ENCODE data around the gene SLC35F3. TPM values are rescaled to one million over a fixed set of nuclear protein-coding genes. Genes with fewer than 3 reads are reported as not detected.
A peak's percentile ranks its signal among the peaks of the same experiment; 100 is the strongest.

Gene SLC35F3
- total and polyA plus RNA-seq, 4 donors, result 3.5 to 13.5 (median 11.9) TPM

DNA sequence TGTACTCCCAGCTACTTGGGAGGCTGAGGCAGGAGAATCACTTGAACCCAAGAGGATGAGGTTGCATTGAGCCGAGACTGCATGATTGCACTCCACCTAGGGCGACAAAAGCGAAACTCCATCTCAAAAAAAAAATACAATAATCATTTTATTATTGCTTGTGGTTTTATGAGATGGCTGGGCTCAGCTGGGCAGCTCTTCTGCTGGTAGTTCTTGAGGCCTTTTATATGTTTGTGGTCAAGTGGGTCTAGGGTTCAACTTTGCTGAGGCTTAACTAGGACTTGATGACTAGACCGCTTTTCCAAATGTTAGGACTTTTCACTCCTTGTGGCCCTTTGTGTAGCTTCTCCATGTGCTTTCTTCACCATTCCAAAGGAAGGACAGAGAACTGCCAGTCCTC is 53.2 kb downstream of the SLC35F3 start:
- Histone ChIP-seq H3K9me3 (ENCODE audit: control insufficient read depth, insufficient read depth, low read length) (no peaks in the 10 kb centered on the region), H3K27ac (ENCODE audit: low read depth, low read length) (no peak overlapping the region), H3K27me3 (ENCODE audit: control insufficient read depth, insufficient read depth, low read length) (no peaks in the 10 kb centered on the region), H3K4me1 (ENCODE audit: control insufficient read depth, insufficient read depth, low read length) (no peaks in the 10 kb centered on the region), H3K36me3 (ENCODE audit: control insufficient read depth, insufficient read depth, low read length) (no peaks in the 10 kb centered on the region), H3K4me3 (ENCODE audit: low read depth, low read length) (no peak overlapping the region)
- WGBS (ENCODE audit: insufficient coverage), result 100% methylated on average over 1 of the region's 4 CpGs
- DNase-seq (ENCODE audit: low read depth in 4 of 6, low spot score in 6 of 6), result no peak

DNA sequence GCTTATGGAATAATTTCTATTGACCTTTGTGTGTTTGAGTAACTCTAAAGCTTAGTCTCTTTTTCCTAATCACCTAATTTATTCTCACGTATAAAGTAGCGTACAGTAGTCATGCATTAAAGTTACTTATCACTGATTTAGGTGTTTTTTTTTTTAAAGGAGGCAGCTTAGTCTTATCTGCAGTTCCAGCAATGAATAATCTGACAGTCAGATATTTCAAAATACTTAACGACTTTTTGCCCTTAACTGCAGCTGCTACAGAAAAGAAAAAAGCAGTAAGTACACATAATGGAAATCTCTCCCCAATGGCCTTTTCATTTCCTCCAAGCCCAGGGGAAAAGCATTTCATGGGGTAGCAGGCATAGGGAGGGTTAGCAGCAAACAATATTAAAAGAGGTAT is 54.6 kb downstream of the SLC35F3 start:
- H3K27ac ChIP-seq (ENCODE audit: low read depth, low read length), result no peak overlapping the region
- no CpG with 5 or more reads among the region's 3 CpGs for WGBS (ENCODE audit: insufficient coverage)
- peak in 1 of 6 donors; percentile 44 for DNase-seq (ENCODE audit: low read depth in 4 of 6, low spot score in 6 of 6)
- H3K9me3 ChIP-seq (ENCODE audit: control insufficient read depth, insufficient read depth, low read length), result no peaks in the 10 kb centered on the region
- no peak overlapping the region for H3K4me3 ChIP-seq (ENCODE audit: low read depth, low read length)
- H3K27me3 ChIP-seq (ENCODE audit: control insufficient read depth, insufficient read depth, low read length), result no peaks in the 10 kb centered on the region
- H3K4me1 ChIP-seq (ENCODE audit: control insufficient read depth, insufficient read depth, low read length), result no peaks in the 10 kb centered on the region
- H3K36me3 ChIP-seq (ENCODE audit: control insufficient read depth, insufficient read depth, low read length), result no peaks in the 10 kb centered on the region

DNA sequence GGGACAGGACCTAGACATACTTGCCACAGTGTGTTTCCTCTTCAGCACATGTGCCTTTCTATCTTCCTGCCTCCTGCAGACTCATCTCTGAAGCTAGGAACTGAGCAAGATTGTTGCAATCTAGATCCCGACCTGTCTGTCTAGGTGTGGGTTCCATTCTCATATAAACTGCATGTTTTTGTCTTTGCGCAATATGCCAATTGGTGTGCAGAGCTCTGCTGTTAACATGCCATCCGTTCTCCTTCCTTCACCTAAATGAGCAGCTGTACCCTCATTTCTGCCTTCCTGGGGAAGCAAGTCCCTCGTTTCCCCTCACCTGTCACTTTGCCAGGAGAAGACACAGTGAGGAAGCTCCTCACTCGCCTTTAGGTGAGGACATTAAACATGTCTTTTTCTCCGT is 55.5 kb downstream of the SLC35F3 start:
- H3K36me3 ChIP-seq (ENCODE audit: control insufficient read depth, insufficient read depth, low read length), result no peaks in the 10 kb centered on the region
- DNase-seq (ENCODE audit: low read depth in 4 of 6, low spot score in 6 of 6), result no peak
- WGBS (ENCODE audit: insufficient coverage), result 87% methylated on average over 3 of the region's 6 CpGs
- H3K27ac ChIP-seq (ENCODE audit: low read depth, low read length), result no peak overlapping the region
- H3K27me3 ChIP-seq (ENCODE audit: control insufficient read depth, insufficient read depth, low read length), result no peaks in the 10 kb centered on the region
- H3K9me3 ChIP-seq (ENCODE audit: control insufficient read depth, insufficient read depth, low read length), result no peaks in the 10 kb centered on the region
- no peaks in the 10 kb centered on the region for H3K4me1 ChIP-seq (ENCODE audit: control insufficient read depth, insufficient read depth, low read length)
- no peak overlapping the region for H3K4me3 ChIP-seq (ENCODE audit: low read depth, low read length)

DNA sequence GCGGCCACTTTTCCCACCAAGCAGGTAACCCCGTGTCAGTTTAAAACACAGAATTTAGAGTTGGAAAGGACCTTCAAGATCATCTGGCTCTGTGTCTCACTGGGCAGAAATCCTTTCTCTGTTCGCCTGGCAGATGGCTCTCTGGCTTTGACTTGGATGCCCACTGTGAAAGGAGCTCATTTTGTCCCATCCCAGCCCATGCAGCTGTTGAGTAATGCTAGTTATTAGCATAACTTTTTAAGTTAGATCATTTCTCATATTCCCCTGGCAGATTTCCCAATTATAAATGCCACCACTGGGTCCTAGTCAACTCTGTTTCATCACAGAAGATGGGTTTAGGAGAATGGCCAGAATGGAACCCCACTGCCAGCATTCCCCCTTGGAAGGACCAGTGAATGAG is 55.9 kb downstream of the SLC35F3 start:
- H3K36me3 ChIP-seq (ENCODE audit: control insufficient read depth, insufficient read depth, low read length), result no peaks in the 10 kb centered on the region
- peak in 1 of 6 donors; percentile 74 for DNase-seq (ENCODE audit: low read depth in 4 of 6, low spot score in 6 of 6)
- H3K4me3 ChIP-seq (ENCODE audit: low read depth, low read length), result no peak overlapping the region
- H3K27ac ChIP-seq (ENCODE audit: low read depth, low read length), result no peak overlapping the region
- WGBS (ENCODE audit: insufficient coverage), result 90% methylated on average over 2 of the region's 3 CpGs
- H3K9me3 ChIP-seq (ENCODE audit: control insufficient read depth, insufficient read depth, low read length), result peaks cover 1% of the 10 kb centered on the region
- no peaks in the 10 kb centered on the region for H3K4me1 ChIP-seq (ENCODE audit: control insufficient read depth, insufficient read depth, low read length)
- no peaks in the 10 kb centered on the region for H3K27me3 ChIP-seq (ENCODE audit: control insufficient read depth, insufficient read depth, low read length)

DNA sequence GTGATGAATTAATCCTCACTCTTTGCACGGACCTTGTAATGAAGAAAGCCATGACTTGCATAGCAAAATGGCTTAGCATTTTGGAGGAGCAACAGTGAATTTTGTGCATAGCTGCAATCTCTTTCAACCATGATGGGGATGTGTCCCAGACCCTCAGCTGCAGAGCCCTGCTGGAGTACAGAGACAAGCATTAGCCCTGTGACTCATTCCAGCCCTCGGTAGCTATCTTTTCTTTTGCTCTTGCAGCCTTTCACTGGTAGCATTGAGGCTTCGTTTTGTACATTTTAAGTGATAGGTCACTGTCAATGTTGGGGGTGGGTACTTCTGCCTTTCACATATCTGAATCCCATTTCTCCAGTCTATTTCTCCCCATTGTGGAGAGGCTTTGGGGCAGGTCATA is 58.4 kb downstream of the SLC35F3 start:
- no peak overlapping the region for H3K4me3 ChIP-seq (ENCODE audit: low read depth, low read length)
- no peak overlapping the region for H3K27ac ChIP-seq (ENCODE audit: low read depth, low read length)
- no peaks in the 10 kb centered on the region for H3K36me3 ChIP-seq (ENCODE audit: control insufficient read depth, insufficient read depth, low read length)
- WGBS (ENCODE audit: insufficient coverage), result 54% methylated on average over 2 of the region's 3 CpGs
- peaks cover 2% of the 10 kb centered on the region for H3K9me3 ChIP-seq (ENCODE audit: control insufficient read depth, insufficient read depth, low read length)
- H3K27me3 ChIP-seq (ENCODE audit: control insufficient read depth, insufficient read depth, low read length), result no peaks in the 10 kb centered on the region
- no peak for DNase-seq (ENCODE audit: low read depth in 4 of 6, low spot score in 6 of 6)
- H3K4me1 ChIP-seq (ENCODE audit: control insufficient read depth, insufficient read depth, low read length), result no peaks in the 10 kb centered on the region

DNA sequence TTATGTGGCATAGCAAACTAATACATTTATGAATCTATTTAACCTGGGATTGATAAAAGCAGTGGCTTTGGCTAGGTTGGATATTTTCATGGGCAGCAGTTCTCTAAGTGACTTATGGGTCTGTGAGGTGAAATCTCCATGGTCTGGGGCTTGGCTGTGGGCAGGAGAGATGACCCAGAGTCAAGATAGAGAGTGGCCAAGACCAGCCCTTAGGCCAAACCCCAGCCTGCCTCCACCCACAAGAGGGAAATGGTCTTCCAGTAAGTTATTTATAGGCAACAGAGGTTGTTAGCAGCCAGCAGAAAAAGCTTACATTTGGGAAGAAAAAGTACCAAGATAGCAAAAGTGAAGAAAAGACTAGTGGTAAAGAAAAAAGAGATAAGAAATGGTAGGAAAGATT is 61.4 kb downstream of the SLC35F3 start:
- Histone ChIP-seq H3K27ac (ENCODE audit: low read depth, low read length) (no peak overlapping the region), H3K27me3 (ENCODE audit: control insufficient read depth, insufficient read depth, low read length) (no peaks in the 10 kb centered on the region), H3K9me3 (ENCODE audit: control insufficient read depth, insufficient read depth, low read length) (peaks cover 2% of the 10 kb centered on the region), H3K4me3 (ENCODE audit: low read depth, low read length) (no peak overlapping the region), H3K36me3 (ENCODE audit: control insufficient read depth, insufficient read depth, low read length) (no peaks in the 10 kb centered on the region), H3K4me1 (ENCODE audit: control insufficient read depth, insufficient read depth, low read length) (no peaks in the 10 kb centered on the region)
- no peak for DNase-seq (ENCODE audit: low read depth in 4 of 6, low spot score in 6 of 6)

DNA sequence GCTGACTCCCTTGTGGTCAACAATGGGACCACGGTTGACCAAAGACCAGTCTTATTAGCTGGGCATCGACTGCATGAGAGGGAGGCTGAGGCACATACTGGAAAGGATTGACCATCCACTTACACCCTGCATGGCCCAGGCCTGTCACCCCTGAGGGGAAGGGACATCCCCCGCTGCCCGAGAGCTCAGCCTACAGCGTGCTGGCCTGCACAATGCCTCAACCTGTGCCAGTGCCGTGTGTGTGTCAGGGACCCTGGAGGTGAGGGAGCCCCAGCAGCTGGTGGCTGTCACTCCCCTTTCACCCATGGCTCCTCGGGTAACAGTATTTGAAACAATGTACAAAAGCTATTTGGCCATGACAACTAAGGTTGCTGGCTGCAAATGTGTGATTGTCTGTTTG is 67.3 kb downstream of the SLC35F3 start:
- Histone ChIP-seq H3K4me1 (ENCODE audit: control insufficient read depth, insufficient read depth, low read length) (no peaks in the 10 kb centered on the region), H3K9me3 (ENCODE audit: control insufficient read depth, insufficient read depth, low read length) (no peaks in the 10 kb centered on the region), H3K4me3 (ENCODE audit: low read depth, low read length) (no peak overlapping the region), H3K27ac (ENCODE audit: low read depth, low read length) (no peak overlapping the region), H3K27me3 (ENCODE audit: control insufficient read depth, insufficient read depth, low read length) (no peaks in the 10 kb centered on the region), H3K36me3 (ENCODE audit: control insufficient read depth, insufficient read depth, low read length) (no peaks in the 10 kb centered on the region)
- WGBS (ENCODE audit: insufficient coverage), result 96% methylated on average over 4 of the region's 7 CpGs
- no peak for DNase-seq (ENCODE audit: low read depth in 4 of 6, low spot score in 6 of 6)

DNA sequence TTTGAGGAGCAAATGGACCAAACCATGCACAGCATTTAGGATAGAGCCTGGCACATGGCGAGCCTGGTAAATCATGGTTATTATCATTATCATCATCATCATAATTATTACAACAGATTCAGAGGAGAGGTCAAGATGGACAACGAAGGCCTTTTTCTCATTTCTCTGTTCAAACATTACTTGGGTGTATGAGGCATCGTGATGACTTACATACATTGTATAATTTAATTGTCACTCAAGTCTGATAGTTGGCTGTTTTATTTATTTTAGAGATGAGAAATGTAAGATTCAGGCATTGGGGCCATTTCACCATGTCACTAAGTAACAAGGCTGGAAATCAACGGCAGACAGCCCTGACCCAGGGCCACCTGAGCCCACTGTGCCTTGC is 68.1 kb downstream of the SLC35F3 start:
- Histone ChIP-seq H3K27ac (ENCODE audit: low read depth, low read length) (no peak overlapping the region), H3K9me3 (ENCODE audit: control insufficient read depth, insufficient read depth, low read length) (no peaks in the 10 kb centered on the region), H3K4me3 (ENCODE audit: low read depth, low read length) (no peak overlapping the region), H3K4me1 (ENCODE audit: control insufficient read depth, insufficient read depth, low read length) (no peaks in the 10 kb centered on the region), H3K27me3 (ENCODE audit: control insufficient read depth, insufficient read depth, low read length) (no peaks in the 10 kb centered on the region), H3K36me3 (ENCODE audit: control insufficient read depth, insufficient read depth, low read length) (no peaks in the 10 kb centered on the region)
- 88% methylated on average over 1 of the region's 4 CpGs for WGBS (ENCODE audit: insufficient coverage)
- no peak for DNase-seq (ENCODE audit: low read depth in 4 of 6, low spot score in 6 of 6)

DNA sequence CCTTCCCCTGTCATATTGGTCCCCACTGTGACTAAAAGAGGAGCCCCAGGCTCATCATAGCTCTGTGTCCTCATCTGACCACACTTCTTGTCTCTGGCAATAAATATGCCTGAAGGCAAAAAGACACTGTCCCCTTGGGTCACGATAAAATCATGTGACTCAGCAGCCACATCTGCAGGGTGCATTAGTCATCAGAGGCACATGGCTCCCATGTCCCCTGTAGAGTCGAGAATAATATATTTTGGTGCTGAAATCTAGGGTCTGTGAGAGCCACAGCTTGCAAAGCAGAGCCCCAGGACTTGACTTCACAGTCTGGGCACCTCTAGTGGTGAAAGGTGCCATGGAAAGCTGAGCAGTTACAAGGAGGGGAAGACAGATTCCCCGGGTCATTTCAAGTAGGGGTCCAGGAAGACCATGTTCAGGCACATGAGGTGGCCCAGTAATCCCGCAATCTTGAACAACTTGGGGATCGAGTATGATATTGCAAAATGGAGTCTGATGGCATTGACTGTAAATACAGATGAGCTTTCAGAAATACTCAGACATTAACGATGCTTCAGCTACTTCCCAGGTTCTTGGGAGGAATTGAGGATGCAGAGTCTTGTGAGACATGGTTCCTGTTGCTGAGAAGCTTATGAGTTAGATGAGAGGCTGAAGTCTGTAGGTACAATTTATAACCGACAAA is 68.6 kb downstream of the SLC35F3 start:
- Histone ChIP-seq H3K9me3 (ENCODE audit: control insufficient read depth, insufficient read depth, low read length) (no peaks in the 10 kb centered on the region), H3K4me3 (ENCODE audit: low read depth, low read length) (no peak overlapping the region), H3K36me3 (ENCODE audit: control insufficient read depth, insufficient read depth, low read length) (no peaks in the 10 kb centered on the region), H3K4me1 (ENCODE audit: control insufficient read depth, insufficient read depth, low read length) (no peaks in the 10 kb centered on the region), H3K27ac (ENCODE audit: low read depth, low read length) (no peak overlapping the region), H3K27me3 (ENCODE audit: control insufficient read depth, insufficient read depth, low read length) (no peaks in the 10 kb centered on the region)
- WGBS (ENCODE audit: insufficient coverage), result 89% methylated on average over 6 of the region's 7 CpGs
- no peak for DNase-seq (ENCODE audit: low read depth in 4 of 6, low spot score in 6 of 6)

DNA sequence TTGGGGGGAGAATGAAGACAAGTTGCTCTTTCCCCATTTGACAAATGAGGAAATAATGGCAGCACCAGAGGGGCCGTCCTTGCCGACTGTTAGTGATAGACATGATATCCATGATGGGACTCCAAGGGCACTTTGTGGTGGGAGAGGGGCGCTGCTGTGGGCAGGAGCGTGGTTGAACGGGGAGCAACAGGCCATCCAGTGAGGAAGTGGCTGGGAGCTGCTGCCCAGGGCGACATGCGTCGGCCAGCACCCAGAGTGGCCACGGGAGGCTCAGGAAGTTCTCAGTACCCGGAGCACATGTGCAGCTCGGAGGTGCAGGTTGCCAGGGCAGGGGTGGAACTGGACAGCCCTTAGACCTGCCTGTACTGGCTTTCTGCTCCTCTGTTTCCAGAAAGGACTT is 71.0 kb downstream of the SLC35F3 start:
- WGBS (ENCODE audit: insufficient coverage), result 94% methylated on average over 11 of the region's 11 CpGs
- DNase-seq (ENCODE audit: low read depth in 4 of 6, low spot score in 6 of 6), result no peak
- no peak overlapping the region for H3K4me3 ChIP-seq (ENCODE audit: low read depth, low read length)

More for the DNA sequence above, 71.0 kb downstream of the SLC35F3 start:
- Histone ChIP-seq H3K27me3 (ENCODE audit: control insufficient read depth, insufficient read depth, low read length) (no peaks in the 10 kb centered on the region), H3K27ac (ENCODE audit: low read depth, low read length) (no peak overlapping the region), H3K9me3 (ENCODE audit: control insufficient read depth, insufficient read depth, low read length) (no peaks in the 10 kb centered on the region), H3K36me3 (ENCODE audit: control insufficient read depth, insufficient read depth, low read length) (no peaks in the 10 kb centered on the region), H3K4me1 (ENCODE audit: control insufficient read depth, insufficient read depth, low read length) (no peaks in the 10 kb centered on the region)
